Thymus (tissue), 11 donors: ENCODE data around the gene PLXNA4. TPM values are rescaled to one million over a fixed set of nuclear protein-coding genes. Genes with fewer than 3 reads are reported as not detected.

Source experiments
- DNase-seq, 9 donors: peaks; one replicate each; pipeline ENCODE4 v3.0.0-alpha.2; 2013; ENCODE audit warnings: low spot score in 9 of 9, low read depth in 6 of 9, missing footprints in 1 of 9
- H3K27ac ChIP-seq, 2 donors: one replicate each; pipeline ENCODE4 v1.5.1; 2013; ENCODE audit warnings: control low read depth in 1 of 2, low read depth in 1 of 2, low read length in 1 of 2, mild to moderate bottlenecking in 1 of 2, moderate library complexity in 1 of 2
- H3K27me3 ChIP-seq, 2 donors: one replicate each; pipeline ENCODE4 v1.5.1; 2013; ENCODE audit warnings: low read length in 1 of 2; ENCODE audit not compliant: control insufficient read depth in 2 of 2, insufficient read depth in 1 of 2
- H3K36me3 ChIP-seq, 2 donors: one replicate each; pipeline ENCODE4 v1.5.1; 2013; ENCODE audit warnings: low read length in 1 of 2, mild to moderate bottlenecking in 1 of 2, moderate library complexity in 1 of 2; ENCODE audit not compliant: control insufficient read depth in 2 of 2, insufficient read depth in 2 of 2
- H3K4me1 ChIP-seq, 2 donors: one replicate each; pipeline ENCODE4 v1.5.1; 2013; ENCODE audit warnings: low read length in 2 of 2; ENCODE audit not compliant: control insufficient read depth in 2 of 2, insufficient read depth in 2 of 2
- H3K4me3 ChIP-seq, 2 donors: one replicate each; pipeline ENCODE4 v1.5.1; 2013; ENCODE audit warnings: low read length in 2 of 2, control low read depth in 1 of 2, mild to moderate bottlenecking in 1 of 2
- H3K9me3 ChIP-seq, 2 donors: one replicate each; pipeline ENCODE4 v1.5.1; 2013; ENCODE audit warnings: low read length in 1 of 2, mild to moderate bottlenecking in 1 of 2; ENCODE audit not compliant: control insufficient read depth in 2 of 2, insufficient read depth in 1 of 2
- WGBS: extraction: QIAGEN DNeasy Blood & Tissue Kit; methylation state at CpG from one replicate; pipeline ENCODE4 v1.1.7; 2013; 5-methylcytosine and 5-hydroxymethylcytosine counted together
- polyA plus RNA-seq: library from polyadenylated mRNA; stranded (reverse); fragments of 200-250 nt; gene quantifications from one replicate; pipeline ENCODE4 v1.2.3, GENCODE V29; 2013
- total RNA-seq: library from RNA; stranded (reverse); fragments of 120-200 nt; gene quantifications from one replicate; pipeline ENCODE4 v1.2.4, GENCODE V29; 2013
- donor health status: healthy.

PLXNA4 gene
- total and polyA plus RNA-seq, 2 donors, result 0.21 to 0.66 TPM

- Histone ChIP-seq H3K9me3 (no peaks in the 10 kb centered on the region), H3K36me3 (no peaks in the 10 kb centered on the region), H3K27me3 (peaks cover 0 to 11% of the 10 kb centered on the region in 2 donors), H3K4me1 (no peaks in the 10 kb centered on the region), H3K4me3 (no peak overlapping the region), H3K27ac (no peak overlapping the region)
- no peak for DNase-seq
- WGBS, result 59% methylated on average over 9 of the region's 9 CpGs
Observed at GRCh38 chr7:132381742-132382472, 194.4 kb downstream of the PLXNA4 start.

DNA sequence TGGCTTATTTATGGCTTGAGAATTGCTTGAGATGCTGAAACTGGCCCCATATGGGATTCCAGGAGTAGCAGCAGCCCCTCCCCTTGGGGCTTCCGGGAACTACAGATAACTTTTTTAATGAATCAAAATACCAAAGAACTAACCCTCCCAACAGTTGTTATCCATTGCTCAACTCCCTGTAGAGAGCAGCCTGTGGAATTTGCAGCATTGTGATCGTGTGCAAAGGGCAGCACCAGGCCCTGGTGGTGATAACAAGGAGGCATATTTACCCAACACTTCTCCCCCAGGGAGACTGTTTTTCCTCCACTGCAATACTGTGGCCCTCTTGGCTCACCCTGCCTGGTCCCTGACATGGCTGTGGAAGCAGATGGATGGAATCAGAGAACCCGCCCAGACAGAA lies 196.2 kb downstream of the PLXNA4 start:
- Histone ChIP-seq H3K27ac (no peak overlapping the region), H3K36me3 (no peaks in the 10 kb centered on the region), H3K4me1 (no peaks in the 10 kb centered on the region), H3K4me3 (no peak overlapping the region), H3K9me3 (no peaks in the 10 kb centered on the region), H3K27me3 (peaks cover 0 to 8% of the 10 kb centered on the region in 2 donors)
- WGBS, result 79% methylated on average over 3 of the region's 3 CpGs
- DNase-seq, result no peak

- H3K36me3 ChIP-seq, result no peaks in the 10 kb centered on the region
- H3K27me3 ChIP-seq, result peaks cover 0 to 8% of the 10 kb centered on the region in 2 donors
- H3K9me3 ChIP-seq, result no peaks in the 10 kb centered on the region
- no peak overlapping the region for H3K27ac ChIP-seq
- no peak overlapping the region for H3K4me3 ChIP-seq
- WGBS, result 85% methylated on average over 1 of the region's 1 CpG
- no peak for DNase-seq
- H3K4me1 ChIP-seq, result no peaks in the 10 kb centered on the region
Observed at GRCh38 chr7:132379292-132379691, 197.0 kb downstream of the PLXNA4 start.

- no peak for DNase-seq
- no peak overlapping the region for H3K4me3 ChIP-seq
- no peak overlapping the region for H3K27ac ChIP-seq
- H3K9me3 ChIP-seq, result no peaks in the 10 kb centered on the region
- H3K4me1 ChIP-seq, result no peaks in the 10 kb centered on the region
- peaks cover 0 to 8% of the 10 kb centered on the region in 2 donors for H3K27me3 ChIP-seq
- WGBS, result 95% methylated on average over 8 of the region's 8 CpGs
- no peaks in the 10 kb centered on the region for H3K36me3 ChIP-seq
Observed at GRCh38 chr7:132377703-132378584, 198.3 kb downstream of the PLXNA4 start.

- peaks cover 0 to 5% of the 10 kb centered on the region in 2 donors for H3K27me3 ChIP-seq
- H3K9me3 ChIP-seq, result no peaks in the 10 kb centered on the region
- DNase-seq, result no peak
- H3K4me1 ChIP-seq, result no peaks in the 10 kb centered on the region
- 86% methylated on average over 2 of the region's 2 CpGs for WGBS
- no peak overlapping the region for H3K27ac ChIP-seq
- H3K4me3 ChIP-seq, result no peak overlapping the region
- no peaks in the 10 kb centered on the region for H3K36me3 ChIP-seq
Observed at GRCh38 chr7:132377015-132377414, 199.3 kb downstream of the PLXNA4 start.

- 85% methylated on average over 5 of the region's 5 CpGs for WGBS
- Histone ChIP-seq H3K4me3 (no peak overlapping the region), H3K36me3 (no peaks in the 10 kb centered on the region), H3K9me3 (no peaks in the 10 kb centered on the region), H3K4me1 (no peaks in the 10 kb centered on the region), H3K27me3 (no peaks in the 10 kb centered on the region), H3K27ac (no peak overlapping the region)
- DNase-seq, result no peak
Observed at GRCh38 chr7:132376361-132377013, 199.8 kb downstream of the PLXNA4 start.

- WGBS, result 86% methylated on average over 4 of the region's 4 CpGs
- H3K27ac ChIP-seq, result no peak overlapping the region
- no peaks in the 10 kb centered on the region for H3K9me3 ChIP-seq
- H3K4me1 ChIP-seq, result no peaks in the 10 kb centered on the region
- no peak for DNase-seq
- no peaks in the 10 kb centered on the region for H3K36me3 ChIP-seq
- H3K4me3 ChIP-seq, result no peak overlapping the region
- peaks cover 0 to 4% of the 10 kb centered on the region in 2 donors for H3K27me3 ChIP-seq
Observed at GRCh38 chr7:132373879-132374278, 202.4 kb downstream of the PLXNA4 start.

DNA sequence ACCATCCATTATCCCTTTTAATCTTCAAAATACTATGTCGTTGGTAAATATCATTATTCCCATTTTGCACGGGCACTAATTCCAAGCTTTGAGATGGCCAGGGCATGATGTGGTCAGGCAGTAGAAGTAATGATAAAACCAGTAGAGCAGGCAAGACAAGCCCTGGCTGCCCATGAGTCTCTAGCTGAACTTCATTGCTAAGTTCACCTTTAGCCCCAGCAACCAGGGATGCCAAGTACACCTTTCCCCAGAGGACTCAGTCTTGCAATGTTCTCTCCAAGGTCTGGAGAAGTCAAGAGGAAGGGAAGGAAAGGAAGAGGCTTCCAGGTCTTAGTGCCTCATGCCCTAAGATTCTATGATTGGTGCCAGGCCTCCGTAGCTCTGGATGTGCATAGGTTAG lies 203.2 kb downstream of the PLXNA4 start:
- DNase-seq, result no peak
- Histone ChIP-seq H3K4me1 (no peaks in the 10 kb centered on the region), H3K27me3 (peaks cover 0 to 4% of the 10 kb centered on the region in 2 donors), H3K27ac (no peak overlapping the region), H3K4me3 (no peak overlapping the region), H3K36me3 (no peaks in the 10 kb centered on the region), H3K9me3 (no peaks in the 10 kb centered on the region)
- 94% methylated on average over 3 of the region's 3 CpGs for WGBS

DNA sequence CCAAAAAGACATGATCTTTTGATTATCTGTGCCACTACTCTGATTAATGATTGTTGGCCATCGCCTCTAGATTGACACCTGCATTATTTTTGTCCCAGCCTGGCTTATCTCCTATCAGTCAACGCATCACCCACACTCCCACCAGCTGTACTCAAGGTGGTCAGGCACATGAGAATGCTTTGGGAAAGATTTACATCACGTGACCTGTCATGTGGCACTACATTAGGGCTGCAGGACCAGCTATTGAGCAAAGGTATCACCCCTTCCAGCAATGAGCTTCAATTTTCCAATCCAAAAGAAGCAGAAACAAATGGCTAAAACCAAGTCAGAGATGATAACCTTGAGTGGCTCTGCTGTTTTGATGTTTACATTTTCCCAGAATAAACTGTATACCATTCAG lies 204.3 kb downstream of the PLXNA4 start:
- H3K27ac ChIP-seq, result no peak overlapping the region
- no peaks in the 10 kb centered on the region for H3K36me3 ChIP-seq
- H3K9me3 ChIP-seq, result no peaks in the 10 kb centered on the region
- 91% methylated on average over 3 of the region's 3 CpGs for WGBS
- H3K4me3 ChIP-seq, result no peak overlapping the region
- no peak for DNase-seq
- H3K27me3 ChIP-seq, result peaks cover 0 to 4% of the 10 kb centered on the region in 2 donors
- no peaks in the 10 kb centered on the region for H3K4me1 ChIP-seq
